Raji (cell line): Measurements from ENCODE around the gene THAP9.

ENCODE experiments used
- POLR2A ChIP-seq: IDR thresholded peaks from 2 replicates; pipeline ENCODE4 v1.6.1; 2011; ENCODE audit warnings: low read depth, low read length, control low read depth; ENCODE audit not compliant: insufficient read depth

The THAP9 gene

GRCh38 chr4:82900411-82901182, at the start of gene THAP9:
Gene THAP9, plus strand, starts transcription at chr4:82900735. Its CDS starts 68 bp downstream, at chr4:82900803.
- TF ChIP-seq POLR2A = peak; percentile 87

GRCh38 chr4:82851318-82851717, 49.2 kb upstream of the THAP9 start:
- no peak for TF ChIP-seq POLR2A

- no peak for TF ChIP-seq POLR2A
Observed at GRCh38 chr4:82851885-82852750, 48.4 kb upstream of the THAP9 start.

- no peak for TF ChIP-seq POLR2A
Observed at GRCh38 chr4:82852751-82853285, 47.7 kb upstream of the THAP9 start.

- no peak for TF ChIP-seq POLR2A
Observed at GRCh38 chr4:82861529-82861928, 39.0 kb upstream of the THAP9 start.

GRCh38 chr4:82864336-82864979, 36.1 kb upstream of the THAP9 start:
- no peak for TF ChIP-seq POLR2A

GRCh38 chr4:82865592-82865991, 34.9 kb upstream of the THAP9 start:
- TF ChIP-seq POLR2A = no peak

GRCh38 chr4:82866706-82867385, 33.7 kb upstream of the THAP9 start:
- no peak for TF ChIP-seq POLR2A

GRCh38 chr4:82868572-82868971, 32.0 kb upstream of the THAP9 start:
- no peak for TF ChIP-seq POLR2A

GRCh38 chr4:82885410-82885809, 15.1 kb upstream of the THAP9 start:
- no peak for TF ChIP-seq POLR2A

GRCh38 chr4:82886147-82886942, 14.2 kb upstream of the THAP9 start:
- no peak for TF ChIP-seq POLR2A

- TF ChIP-seq POLR2A = no peak
Observed at GRCh38 chr4:82889287-82889686, 11.2 kb upstream of the THAP9 start.

GRCh38 chr4:82890528-82890900, 10.0 kb upstream of the THAP9 start:
- no peak for TF ChIP-seq POLR2A
